IPS DF 6.9 (cell line): ENCODE measurements around the gene CGB2.
"Not testable (repeated sequence)": the region's sequence is repeated elsewhere in the genome, so short reads cannot be mapped to it uniquely, and the experiment has no call there.

ENCODE experiments used
- DNase-seq: peaks from one replicate; pipeline ENCODE4 v3.0.0-alpha.2; 2013; ENCODE audit warnings: low read depth, low spot score
- H3K27ac ChIP-seq: one replicate; pipeline ENCODE4 v1.5.1; 2013; ENCODE audit warnings: low read length, control low read depth
- H3K27me3 ChIP-seq: 2 replicates; pipeline ENCODE4 v1.6.1; 2013; ENCODE audit warnings: mild to moderate bottlenecking, low read length; ENCODE audit not compliant: control insufficient read depth, insufficient read depth
- H3K36me3 ChIP-seq: 2 replicates; pipeline ENCODE4 v1.6.1; 2013; ENCODE audit warnings: low read length; ENCODE audit not compliant: control insufficient read depth, insufficient read depth
- H3K4me1 ChIP-seq: 2 replicates; pipeline ENCODE4 v1.6.1; 2013; ENCODE audit warnings: low read length; ENCODE audit not compliant: control insufficient read depth, insufficient read depth
- H3K4me3 ChIP-seq: 2 replicates; pipeline ENCODE4 v1.5.1; 2013; ENCODE audit warnings: mild to moderate bottlenecking, low read length
- H3K9me3 ChIP-seq: 2 replicates; pipeline ENCODE4 v1.6.1; 2013; ENCODE audit warnings: low read length, inconsistent platforms; ENCODE audit not compliant: control insufficient read depth, insufficient read depth
- WGBS: extraction: QIAGEN DNeasy Blood & Tissue Kit; methylation state at CpG from one replicate; pipeline ENCODE4 v1.1.7; 2013; ENCODE audit warnings: mixed read lengths, missing lambda C conversion rate; ENCODE audit not compliant: insufficient read length, insufficient coverage; 5-methylcytosine and 5-hydroxymethylcytosine counted together

Gene CGB2

DNA sequence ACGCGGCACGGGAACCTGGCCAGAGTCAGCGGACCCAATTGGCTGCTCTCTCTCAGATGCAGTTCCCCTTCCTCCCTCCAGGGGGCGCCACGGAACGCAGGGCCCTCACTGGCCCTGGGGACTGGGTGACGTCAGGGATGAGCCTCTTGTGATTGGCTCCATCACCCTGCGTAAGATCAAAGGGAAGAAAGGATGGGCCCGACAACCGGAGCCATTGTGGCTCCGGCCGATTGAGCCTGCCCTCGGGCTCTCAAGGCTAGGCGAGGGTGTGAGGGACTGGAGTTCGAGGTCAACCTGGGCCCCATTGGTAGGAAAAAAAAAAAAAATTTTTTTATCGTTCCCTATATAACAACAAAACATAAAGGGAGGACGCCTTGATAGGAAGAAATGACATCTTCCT is 5.1 kb downstream of the CGB2 start, which contains the start of gene CGB1:
CGB1 (minus strand) TSS at position 81 of the 400 bp plus-strand sequence. CDS start 184 bp downstream, outside the sequence.
- H3K9me3 ChIP-seq, H3K4me3 ChIP-seq, H3K27ac ChIP-seq, H3K36me3 ChIP-seq, DNase-seq, H3K4me1 ChIP-seq, H3K27me3 ChIP-seq: not testable (repeated sequence)
- no CpG with 5 or more reads among the region's 18 CpGs for WGBS

DNA sequence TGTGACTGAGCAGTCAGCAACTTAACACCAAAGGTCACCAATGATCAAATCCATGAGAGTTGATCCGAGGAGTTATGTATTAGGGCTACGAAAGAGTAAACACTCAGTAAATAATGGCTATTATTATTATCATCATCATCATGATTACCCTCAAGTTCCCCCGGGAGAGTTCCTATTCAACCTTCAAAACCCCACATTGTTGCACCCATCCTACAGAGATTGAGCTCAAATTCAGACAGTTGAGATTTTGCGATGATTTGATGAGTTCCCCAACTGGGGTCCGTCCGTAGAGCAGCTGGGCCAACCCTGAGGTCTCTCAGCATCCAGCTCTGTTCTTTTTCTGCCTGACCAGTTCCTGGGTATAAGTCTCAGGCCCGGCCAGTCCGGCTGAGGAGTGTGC is 6.4 kb downstream of the CGB2 start:
- not testable (repeated sequence) for H3K9me3 ChIP-seq, H3K4me3 ChIP-seq, DNase-seq, H3K27ac ChIP-seq, H3K4me1 ChIP-seq, H3K36me3 ChIP-seq, H3K27me3 ChIP-seq
- no CpG with 5 or more reads among the region's 8 CpGs for WGBS

DNA sequence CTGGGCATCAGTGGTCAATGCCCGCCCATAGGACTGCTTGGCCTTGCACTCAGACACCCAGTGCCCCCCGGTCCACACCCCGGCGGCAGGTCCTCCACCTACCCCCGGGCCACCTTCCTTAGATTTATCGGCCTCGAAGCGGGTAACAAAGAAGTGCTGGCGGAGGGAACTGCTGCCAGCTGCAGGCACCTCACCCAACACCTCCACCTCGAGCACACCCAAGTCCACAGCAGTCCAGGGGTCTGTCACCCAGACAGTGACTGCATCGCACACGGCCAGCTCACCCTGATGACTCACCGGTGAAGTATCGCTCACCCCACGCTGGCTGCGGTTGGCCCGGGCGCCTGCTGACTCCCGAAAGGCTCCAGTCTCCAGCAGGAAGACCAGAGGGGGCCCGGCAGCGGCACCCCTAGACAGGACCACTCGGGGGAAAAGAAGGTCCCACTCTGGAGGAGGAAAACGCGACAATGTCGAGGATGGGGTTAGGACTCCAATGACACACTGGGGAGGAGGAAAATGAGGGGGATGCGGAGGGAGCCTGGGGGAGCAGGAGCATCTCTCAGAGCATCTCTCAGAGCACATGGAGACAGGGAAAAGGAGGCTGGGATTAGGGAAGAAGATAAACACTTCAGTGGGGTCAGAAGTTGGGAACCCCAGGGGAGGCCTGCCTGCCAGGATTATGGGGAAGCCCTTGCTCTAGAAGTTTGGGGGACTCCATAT is 7.0 kb downstream of the CGB2 start:
- not testable (repeated sequence) for H3K27me3 ChIP-seq, H3K4me1 ChIP-seq, H3K27ac ChIP-seq, H3K36me3 ChIP-seq, DNase-seq, H3K9me3 ChIP-seq, H3K4me3 ChIP-seq
- no CpG with 5 or more reads among the region's 26 CpGs for WGBS

DNA sequence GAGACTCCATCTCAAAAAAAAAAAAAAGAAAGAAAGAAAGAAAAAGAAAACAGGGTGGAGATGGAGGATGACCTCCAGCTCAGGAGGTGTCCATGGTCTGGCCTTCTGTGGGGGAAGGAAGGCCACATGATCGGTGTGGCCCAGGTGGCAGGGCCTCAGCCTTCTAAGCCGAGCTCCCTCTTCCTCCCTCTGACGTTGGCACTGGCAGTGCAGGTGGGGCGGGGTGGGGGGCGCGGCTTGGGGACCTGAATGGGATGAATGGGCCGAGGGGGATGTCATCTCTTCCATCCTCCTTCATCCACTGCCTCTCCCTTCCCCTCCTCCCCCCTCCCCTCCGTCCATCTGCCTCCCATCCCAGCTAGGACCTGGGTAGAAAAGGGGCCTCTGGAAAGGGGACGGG is 8.0 kb downstream of the CGB2 start:
- H3K36me3 ChIP-seq, DNase-seq, H3K9me3 ChIP-seq, H3K27me3 ChIP-seq, H3K4me1 ChIP-seq, H3K27ac ChIP-seq, H3K4me3 ChIP-seq: not testable (repeated sequence)
- no CpG with 5 or more reads among the region's 9 CpGs for WGBS

DNA sequence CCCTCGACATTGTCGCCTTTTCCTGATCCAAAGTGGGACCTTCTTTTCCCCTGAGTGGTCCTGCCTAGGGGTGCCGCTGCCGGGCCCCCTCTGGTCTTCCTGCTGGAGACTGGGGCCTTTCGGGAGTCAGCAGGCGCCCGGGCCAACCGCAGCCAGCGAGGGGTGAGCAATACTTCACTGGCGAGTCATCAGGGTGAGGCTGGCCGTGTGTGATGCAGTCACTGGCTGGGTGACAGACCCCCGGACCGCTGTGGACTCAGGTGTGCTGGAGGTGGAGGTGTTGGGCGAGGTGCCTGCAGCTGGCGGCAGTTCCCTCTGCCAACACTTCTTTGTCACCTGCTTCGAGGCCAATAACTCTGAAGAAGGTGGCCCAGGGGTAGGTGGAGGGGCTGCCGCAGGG is 10.5 kb downstream of the CGB2 start:
- H3K27ac ChIP-seq: no peak overlapping the region
- H3K4me1 ChIP-seq: no peaks in the 10 kb centered on the region
- H3K36me3 ChIP-seq: no peaks in the 10 kb centered on the region
- H3K4me3 ChIP-seq: no peak overlapping the region
- WGBS: no CpG with 5 or more reads among the region's 17 CpGs
- no peaks in the 10 kb centered on the region for H3K9me3 ChIP-seq
- H3K27me3 ChIP-seq: no peaks in the 10 kb centered on the region
- DNase-seq: no peak

DNA sequence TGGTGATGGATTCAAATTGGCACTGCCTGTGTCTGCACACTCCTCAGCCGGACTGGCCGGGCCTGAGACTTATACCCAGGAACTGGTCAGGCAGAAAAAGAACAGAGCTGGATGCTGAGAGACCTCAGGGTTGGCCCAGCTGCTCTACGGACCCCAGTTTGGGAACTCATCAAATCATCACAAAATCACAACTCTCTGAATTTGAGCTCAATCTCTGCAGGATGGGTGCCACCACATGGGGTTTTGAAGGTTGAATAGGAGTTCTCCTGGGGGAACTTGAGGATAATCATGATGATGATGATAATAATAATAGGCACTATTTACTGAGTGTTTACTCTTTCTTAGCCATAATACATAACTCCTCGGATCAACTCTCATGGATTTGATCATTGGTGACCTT is 11.0 kb downstream of the CGB2 start:
- not testable (repeated sequence) for DNase-seq, H3K9me3 ChIP-seq, H3K36me3 ChIP-seq, H3K27me3 ChIP-seq, H3K4me3 ChIP-seq, H3K27ac ChIP-seq, H3K4me1 ChIP-seq
- no CpG with 5 or more reads among the region's 4 CpGs for WGBS

DNA sequence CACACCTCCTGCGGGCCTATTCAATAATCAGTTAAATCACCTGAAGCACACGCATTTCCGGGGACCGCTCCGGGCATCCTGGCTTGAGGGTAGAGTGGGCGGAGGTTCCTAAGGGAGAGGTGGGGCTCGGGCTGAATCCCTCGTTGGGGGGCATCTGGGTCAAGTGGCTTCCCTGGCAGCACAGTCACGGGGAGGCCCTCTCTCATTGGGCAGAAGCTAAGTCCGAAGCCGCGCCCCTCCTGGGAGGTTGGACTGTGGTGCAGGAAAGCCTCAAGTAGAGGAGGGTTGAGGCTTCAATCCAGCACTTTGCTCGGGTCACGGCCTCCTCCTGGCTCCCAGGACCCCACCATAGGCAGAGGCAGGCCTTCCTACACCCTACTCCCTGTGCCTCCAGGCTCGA is 11.9 kb downstream of the CGB2 start, which contains the start of gene CGB5:
CGB5 (plus strand) TSS at position 301 of the 400 bp plus-strand sequence. CDS start 362 bp downstream, outside the sequence.
- WGBS: no CpG with 5 or more reads among the region's 15 CpGs
- DNase-seq: not testable (repeated sequence)

DNA sequence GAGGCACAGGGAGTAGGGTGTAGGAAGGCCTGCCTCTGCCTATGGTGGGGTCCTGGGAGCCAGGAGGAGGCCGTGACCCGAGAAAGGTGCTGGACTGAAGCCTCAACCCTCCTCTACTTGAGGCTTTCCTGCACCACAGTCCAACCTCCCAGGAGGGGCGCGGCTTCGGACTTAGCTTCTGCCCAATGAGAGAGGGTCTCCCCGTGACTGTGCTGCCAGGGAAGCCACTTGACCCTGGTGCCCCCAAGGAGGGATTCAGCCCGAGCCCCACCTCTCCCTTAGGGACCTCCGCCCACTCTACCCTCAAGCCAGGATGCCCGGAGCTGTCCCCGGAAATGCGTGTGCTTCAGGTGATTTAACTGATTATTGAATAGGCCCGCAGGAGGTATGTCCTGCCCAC is 17.3 kb downstream of the CGB2 start, which contains the start of gene CGB8:
CGB8 (minus strand) TSS at position 101 of the 400 bp plus-strand sequence. CDS start 372 bp downstream, outside the sequence.
- not testable (repeated sequence) for H3K4me3 ChIP-seq, H3K9me3 ChIP-seq, H3K27me3 ChIP-seq, H3K4me1 ChIP-seq, DNase-seq, H3K36me3 ChIP-seq, H3K27ac ChIP-seq
- WGBS: no CpG with 5 or more reads among the region's 12 CpGs

More for the DNA sequence above, 11.9 kb downstream of the CGB2 start, which contains the start of gene CGB5:
- not testable (repeated sequence) for H3K27me3 ChIP-seq, H3K4me3 ChIP-seq, H3K36me3 ChIP-seq, H3K4me1 ChIP-seq, H3K27ac ChIP-seq, H3K9me3 ChIP-seq

DNA sequence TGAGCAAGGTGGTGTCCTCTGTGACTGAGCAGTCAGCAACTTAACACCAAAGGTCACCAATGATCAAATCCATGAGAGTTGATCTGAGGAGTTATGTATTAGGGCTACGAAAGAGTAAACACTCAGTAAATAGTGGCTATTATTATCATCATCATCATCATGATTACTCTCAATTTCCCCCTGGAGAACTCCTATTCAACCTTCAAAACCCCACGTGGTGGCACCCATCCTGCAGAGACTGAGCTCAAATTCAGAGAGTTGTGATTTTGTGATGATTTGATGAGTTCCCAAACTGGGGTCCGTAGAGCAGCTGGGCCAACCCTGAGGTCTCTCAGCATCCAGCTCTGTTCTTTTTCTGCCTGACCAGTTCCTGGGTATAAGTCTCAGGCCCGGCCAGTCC is 18.1 kb downstream of the CGB2 start:
- not testable (repeated sequence) for H3K27me3 ChIP-seq, H3K27ac ChIP-seq, H3K4me3 ChIP-seq, H3K9me3 ChIP-seq, H3K4me1 ChIP-seq, H3K36me3 ChIP-seq, DNase-seq
- no CpG with 5 or more reads among the region's 4 CpGs for WGBS

DNA sequence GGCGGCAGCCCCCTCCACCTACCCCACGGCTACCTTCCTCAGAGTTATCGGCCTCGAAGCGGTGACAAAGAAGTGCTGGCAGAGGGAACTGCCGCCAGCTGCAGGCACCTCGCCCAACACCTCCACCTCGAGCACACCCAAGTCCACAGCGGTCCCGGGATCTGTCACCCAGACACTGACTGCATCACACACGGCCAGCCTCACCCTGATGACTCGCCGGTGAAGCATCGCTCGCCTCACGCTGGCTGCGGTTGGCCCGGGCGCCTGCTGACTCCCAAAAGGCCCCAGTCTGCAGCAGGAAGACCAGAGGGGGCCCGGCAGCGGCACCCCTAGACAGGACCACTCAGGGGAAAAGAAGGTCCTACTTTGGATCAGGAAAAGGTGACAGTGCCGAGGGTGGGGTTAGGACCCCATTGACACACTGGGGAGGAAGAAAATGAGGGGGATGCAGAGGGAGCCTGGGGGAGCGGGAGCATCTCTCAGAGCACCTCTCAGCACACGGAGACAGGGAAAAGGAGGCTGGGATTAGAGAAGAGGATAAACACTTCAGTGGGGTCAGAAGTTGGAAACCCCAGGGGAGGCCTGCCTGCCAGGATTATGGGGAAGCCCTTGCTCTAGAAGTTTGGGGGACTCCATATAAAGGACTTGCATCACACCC is 18.8 kb downstream of the CGB2 start:
- H3K27me3 ChIP-seq, H3K36me3 ChIP-seq, DNase-seq, H3K27ac ChIP-seq, H3K4me1 ChIP-seq, H3K4me3 ChIP-seq, H3K9me3 ChIP-seq: not testable (repeated sequence)
- no CpG with 5 or more reads among the region's 24 CpGs for WGBS
